Ovary (tissue), 3 donors: Measurements from ENCODE around the gene RTF1.

Experiments
- POLR2A ChIP-seq: fragments of 450-650 bp; IDR thresholded peaks from one replicate; pipeline ENCODE4 v1.6.1; 2017; ENCODE audit warnings: antibody characterized with exemption, mild to moderate bottlenecking, moderate library complexity
- TF ChIP-seq, protein P1 (sequence below), 3 donors: fragments of 450-650 bp in 2 of 3; fragments of 200-600 bp in 1 of 3; IDR thresholded peaks; one replicate each; pipeline versions ENCODE4 v1.5.1 to v1.8.0; 2016 to 2022; ENCODE audit warnings: antibody characterized with exemption in 3 of 3, mild to moderate bottlenecking in 1 of 3
- donor health status: DM: no; HTN: no; CAD: no.

DNA sequence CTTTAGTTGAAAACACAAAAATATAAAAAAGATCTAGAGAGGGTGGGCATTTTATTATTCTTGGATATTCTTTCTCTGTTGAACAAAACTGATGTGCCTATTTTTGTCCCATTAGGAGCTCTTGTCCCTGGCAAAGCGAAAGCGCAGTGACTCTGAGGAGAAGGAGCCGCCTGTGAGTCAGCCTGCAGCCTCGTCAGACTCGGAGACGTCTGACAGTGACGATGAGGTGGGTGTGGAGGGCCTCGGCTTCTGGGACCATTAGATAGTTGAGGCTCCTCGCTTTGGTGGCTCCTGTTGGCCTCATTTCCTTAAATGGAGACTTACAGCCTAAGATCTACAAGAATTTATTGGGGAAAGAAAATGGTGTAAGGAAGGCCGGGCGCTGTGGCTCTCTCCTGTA lies 21.3 kb downstream of the RTF1 start:
- TF ChIP-seq, protein P1, sequence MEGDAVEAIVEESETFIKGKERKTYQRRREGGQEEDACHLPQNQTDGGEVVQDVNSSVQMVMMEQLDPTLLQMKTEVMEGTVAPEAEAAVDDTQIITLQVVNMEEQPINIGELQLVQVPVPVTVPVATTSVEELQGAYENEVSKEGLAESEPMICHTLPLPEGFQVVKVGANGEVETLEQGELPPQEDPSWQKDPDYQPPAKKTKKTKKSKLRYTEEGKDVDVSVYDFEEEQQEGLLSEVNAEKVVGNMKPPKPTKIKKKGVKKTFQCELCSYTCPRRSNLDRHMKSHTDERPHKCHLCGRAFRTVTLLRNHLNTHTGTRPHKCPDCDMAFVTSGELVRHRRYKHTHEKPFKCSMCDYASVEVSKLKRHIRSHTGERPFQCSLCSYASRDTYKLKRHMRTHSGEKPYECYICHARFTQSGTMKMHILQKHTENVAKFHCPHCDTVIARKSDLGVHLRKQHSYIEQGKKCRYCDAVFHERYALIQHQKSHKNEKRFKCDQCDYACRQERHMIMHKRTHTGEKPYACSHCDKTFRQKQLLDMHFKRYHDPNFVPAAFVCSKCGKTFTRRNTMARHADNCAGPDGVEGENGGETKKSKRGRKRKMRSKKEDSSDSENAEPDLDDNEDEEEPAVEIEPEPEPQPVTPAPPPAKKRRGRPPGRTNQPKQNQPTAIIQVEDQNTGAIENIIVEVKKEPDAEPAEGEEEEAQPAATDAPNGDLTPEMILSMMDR (IDR thresholded peaks at IDR 0.05) = no peak
- no peak for TF ChIP-seq POLR2A
